Measurements from ENCODE around the gene IFNA17.

- TF ChIP-seq CTCF (IDR thresholded peaks at IDR 0.05): no peak
- no peak for TF ChIP-seq EP300 (IDR thresholded peaks at IDR 0.05)
- TF ChIP-seq POLR2A (IDR thresholded peaks at IDR 0.05; ENCODE audit: low read depth): no peak
Measured at GRCh38 chr9:21210311-21210710, 17.7 kb downstream of the IFNA17 start.
